KMS-11 (cell line): ENCODE results near the gene CFAP52.
"Not testable (repeated sequence)": the region's sequence is repeated elsewhere in the genome, so short reads cannot be mapped to it uniquely, and the experiment has no call there.

Source experiments
- H2AFZ ChIP-seq: fragments of 200-600 bp; sonication (generic); 2 replicates; pipeline ENCODE4 v1.6.1; 2016; ENCODE audit warnings: antibody characterized with exemption, mixed run types, low read depth
- H3K27ac ChIP-seq: fragments of 200-600 bp; sonication (generic); 2 replicates; pipeline ENCODE4 v1.6.1; 2016; ENCODE audit warnings: mild to moderate bottlenecking, mixed run types
- H3K27me3 ChIP-seq: fragments of 200-600 bp; sonication (generic); 2 replicates; pipeline ENCODE4 v1.6.1; 2017; ENCODE audit warnings: mild to moderate bottlenecking, low read depth, mixed run types, moderate library complexity; ENCODE audit not compliant: insufficient read depth
- H3K36me3 ChIP-seq: fragments of 200-600 bp; sonication (generic); 2 replicates; pipeline ENCODE4 v1.6.1; 2017; ENCODE audit warnings: mild to moderate bottlenecking, mixed run types; ENCODE audit not compliant: insufficient read depth
- H3K4me1 ChIP-seq: fragments of 200-600 bp; sonication (generic); 2 replicates; pipeline ENCODE4 v1.6.1; 2016; ENCODE audit warnings: mild to moderate bottlenecking, low read depth, mixed run types; ENCODE audit not compliant: poor library complexity, severe bottlenecking
- H3K4me2 ChIP-seq: fragments of 200-600 bp; sonication (generic); 2 replicates; pipeline ENCODE4 v1.7.0; 2016; ENCODE audit warnings: mild to moderate bottlenecking, mixed run types
- H3K4me3 ChIP-seq: fragments of 200-600 bp; sonication (generic); IDR thresholded peaks from 2 replicates; pipeline ENCODE4 v1.6.1; 2017; ENCODE audit warnings: low read depth, low read length, mixed read lengths; ENCODE audit not compliant: insufficient read depth
- H3K79me2 ChIP-seq: fragments of 200-600 bp; sonication (generic); 2 replicates; pipeline ENCODE4 v1.6.1; 2016; ENCODE audit warnings: low read depth, mixed run types; ENCODE audit not compliant: insufficient read depth
- H3K9ac ChIP-seq: fragments of 200-600 bp; sonication (generic); 2 replicates; pipeline ENCODE4 v1.6.1; 2016; ENCODE audit warnings: mild to moderate bottlenecking, mixed run types
- H4K20me1 ChIP-seq: fragments of 200-600 bp; sonication (generic); 2 replicates; pipeline ENCODE4 v1.6.1; 2016; ENCODE audit warnings: mild to moderate bottlenecking, mixed run types; ENCODE audit not compliant: insufficient read depth
- TF ChIP-seq, protein P1 (sequence below): fragments of 200-600 bp; sonication (generic); conservative IDR thresholded peaks from 2 replicates; pipeline ENCODE4 v1.6.1; 2017; ENCODE audit warnings: low read depth, mild to moderate bottlenecking, antibody characterized with exemption, low read length, moderate library complexity, mixed read lengths

CFAP52 gene

DNA sequence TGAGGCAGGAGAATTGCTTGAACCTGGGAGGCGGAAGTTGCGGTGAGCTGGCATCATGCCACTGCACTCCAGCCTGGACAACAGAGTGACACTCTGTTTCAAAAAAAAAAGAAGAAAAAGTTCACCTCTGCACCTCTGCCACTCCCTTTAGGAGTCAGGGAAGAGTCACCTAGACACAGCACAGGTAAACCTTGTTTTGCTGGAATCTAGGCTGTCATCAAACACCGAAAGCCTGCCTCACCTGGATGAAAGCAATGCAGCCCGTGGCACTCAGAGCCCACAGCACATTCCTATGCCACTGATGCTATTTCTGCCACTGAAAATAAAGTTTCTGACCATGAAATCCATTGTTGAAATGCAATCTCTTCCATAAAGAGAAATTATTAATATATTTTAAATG is 22.2 kb downstream of the CFAP52 start:
- no peak overlapping the region for H3K4me3 ChIP-seq
- no peak overlapping the region for H2AFZ ChIP-seq
- H3K4me1 ChIP-seq = no peaks in the 10 kb centered on the region
- H3K36me3 ChIP-seq = no peaks in the 10 kb centered on the region
- no peaks in the 10 kb centered on the region for H3K27me3 ChIP-seq
- H3K79me2 ChIP-seq = no peaks in the 10 kb centered on the region
- no peaks in the 10 kb centered on the region for H4K20me1 ChIP-seq
- TF ChIP-seq, protein P1, sequence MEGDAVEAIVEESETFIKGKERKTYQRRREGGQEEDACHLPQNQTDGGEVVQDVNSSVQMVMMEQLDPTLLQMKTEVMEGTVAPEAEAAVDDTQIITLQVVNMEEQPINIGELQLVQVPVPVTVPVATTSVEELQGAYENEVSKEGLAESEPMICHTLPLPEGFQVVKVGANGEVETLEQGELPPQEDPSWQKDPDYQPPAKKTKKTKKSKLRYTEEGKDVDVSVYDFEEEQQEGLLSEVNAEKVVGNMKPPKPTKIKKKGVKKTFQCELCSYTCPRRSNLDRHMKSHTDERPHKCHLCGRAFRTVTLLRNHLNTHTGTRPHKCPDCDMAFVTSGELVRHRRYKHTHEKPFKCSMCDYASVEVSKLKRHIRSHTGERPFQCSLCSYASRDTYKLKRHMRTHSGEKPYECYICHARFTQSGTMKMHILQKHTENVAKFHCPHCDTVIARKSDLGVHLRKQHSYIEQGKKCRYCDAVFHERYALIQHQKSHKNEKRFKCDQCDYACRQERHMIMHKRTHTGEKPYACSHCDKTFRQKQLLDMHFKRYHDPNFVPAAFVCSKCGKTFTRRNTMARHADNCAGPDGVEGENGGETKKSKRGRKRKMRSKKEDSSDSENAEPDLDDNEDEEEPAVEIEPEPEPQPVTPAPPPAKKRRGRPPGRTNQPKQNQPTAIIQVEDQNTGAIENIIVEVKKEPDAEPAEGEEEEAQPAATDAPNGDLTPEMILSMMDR = no peak
- no peak overlapping the region for H3K27ac ChIP-seq
- H3K9ac ChIP-seq = no peak overlapping the region
- H3K4me2 ChIP-seq = no peak overlapping the region

DNA sequence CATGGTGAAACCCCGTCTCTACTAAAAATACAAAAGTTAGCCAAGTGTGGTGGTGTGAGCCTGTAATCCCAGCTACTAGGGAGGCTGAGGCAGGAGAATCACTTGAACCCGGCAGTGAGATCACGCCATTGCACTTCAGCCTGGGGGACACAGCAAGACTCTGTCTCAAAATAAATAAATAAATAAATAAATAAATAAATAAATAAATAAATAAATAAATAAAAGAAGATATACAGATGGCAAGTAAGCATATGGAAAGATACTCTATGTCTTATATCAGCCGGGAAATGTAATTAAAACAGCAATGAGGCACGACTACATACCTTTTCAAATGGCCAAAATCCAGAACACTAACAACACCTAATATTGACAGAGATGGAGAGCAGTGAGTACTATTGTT is 28.1 kb downstream of the CFAP52 start:
- H4K20me1 ChIP-seq, H3K27me3 ChIP-seq, H3K27ac ChIP-seq, H2AFZ ChIP-seq, H3K79me2 ChIP-seq, H3K4me2 ChIP-seq, H3K36me3 ChIP-seq, H3K4me1 ChIP-seq, H3K4me3 ChIP-seq, H3K9ac ChIP-seq: not testable (repeated sequence)

GRCh38 chr17:9606453-9606852 is 30.0 kb downstream of the CFAP52 start:
- H3K27ac ChIP-seq = no peak overlapping the region
- H4K20me1 ChIP-seq = no peaks in the 10 kb centered on the region
- no peaks in the 10 kb centered on the region for H3K79me2 ChIP-seq
- H3K4me2 ChIP-seq = no peak overlapping the region
- no peak overlapping the region for H3K4me3 ChIP-seq
- H3K9ac ChIP-seq = no peak overlapping the region
- H3K4me1 ChIP-seq = no peaks in the 10 kb centered on the region
- H3K36me3 ChIP-seq = no peaks in the 10 kb centered on the region
- H3K27me3 ChIP-seq = no peaks in the 10 kb centered on the region
- no peak overlapping the region for H2AFZ ChIP-seq
- TF ChIP-seq, protein P1 = no peak

DNA sequence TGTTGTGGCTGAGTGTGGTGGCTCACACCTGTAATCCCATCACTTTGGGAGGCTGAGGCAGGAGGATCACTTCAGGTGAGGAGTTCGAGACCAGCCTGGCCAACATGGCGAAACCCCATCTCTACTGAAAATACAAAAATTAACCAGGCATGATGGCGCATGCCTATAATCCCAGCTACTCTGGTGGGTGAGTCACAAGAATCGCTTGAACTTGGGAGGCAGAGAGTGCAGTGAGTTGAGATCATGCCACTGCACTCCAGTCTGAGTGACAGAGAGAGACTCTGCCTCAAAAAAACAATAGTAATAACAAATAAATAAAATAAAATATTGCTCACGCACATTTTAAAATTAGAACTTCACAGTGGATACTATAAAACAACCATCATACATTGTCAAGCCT is 30.6 kb downstream of the CFAP52 start:
- not testable (repeated sequence) for H3K27ac ChIP-seq, H3K27me3 ChIP-seq, H3K36me3 ChIP-seq, H3K4me1 ChIP-seq, H3K4me2 ChIP-seq, H3K4me3 ChIP-seq, H4K20me1 ChIP-seq, H3K9ac ChIP-seq, H2AFZ ChIP-seq, H3K79me2 ChIP-seq

DNA sequence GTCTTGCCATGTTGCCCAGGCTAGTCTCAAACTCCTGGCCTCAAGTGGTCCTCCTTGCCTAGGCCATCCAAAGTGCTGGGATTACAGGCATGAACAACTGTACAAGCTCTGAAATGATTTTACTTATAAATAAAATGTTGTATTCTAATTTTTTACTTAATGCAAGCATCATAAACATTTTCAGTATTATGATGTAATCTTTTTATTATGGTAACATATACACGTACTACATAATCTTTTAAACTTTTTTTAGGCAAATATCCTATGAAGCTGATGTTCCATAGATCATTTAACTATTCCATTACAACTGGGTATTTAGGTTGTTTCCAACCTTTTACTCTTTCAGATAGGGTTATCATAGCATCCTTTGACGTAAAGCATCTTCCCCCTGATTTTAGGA is 35.1 kb downstream of the CFAP52 start:
- Histone ChIP-seq H3K4me2 (no peak overlapping the region), H3K9ac (no peak overlapping the region)

More for the DNA sequence above, 35.1 kb downstream of the CFAP52 start:
- Histone ChIP-seq H3K36me3 (no peaks in the 10 kb centered on the region), H3K27ac (no peak overlapping the region), H3K79me2 (no peaks in the 10 kb centered on the region), H4K20me1 (no peaks in the 10 kb centered on the region), H2AFZ (no peak overlapping the region), H3K4me3 (no peak overlapping the region), H3K4me1 (no peaks in the 10 kb centered on the region), H3K27me3 (no peaks in the 10 kb centered on the region)
- TF ChIP-seq, protein P1 = no peak
